DMS53 treated with DMSO at 0.1 percent for 48 hours (cell line): ENCODE data around the gene IFNL2.
"Not testable (repeated sequence)": the region's sequence is repeated elsewhere in the genome, so short reads cannot be mapped to it uniquely, and the experiment has no call there.

Experiments used
- DNase-seq: peaks from one replicate; lab custom pipeline; 2025; ENCODE audit not compliant: unreplicated experiment; lab: John Stamatoyannopoulos, UW

Gene IFNL2

DNA sequence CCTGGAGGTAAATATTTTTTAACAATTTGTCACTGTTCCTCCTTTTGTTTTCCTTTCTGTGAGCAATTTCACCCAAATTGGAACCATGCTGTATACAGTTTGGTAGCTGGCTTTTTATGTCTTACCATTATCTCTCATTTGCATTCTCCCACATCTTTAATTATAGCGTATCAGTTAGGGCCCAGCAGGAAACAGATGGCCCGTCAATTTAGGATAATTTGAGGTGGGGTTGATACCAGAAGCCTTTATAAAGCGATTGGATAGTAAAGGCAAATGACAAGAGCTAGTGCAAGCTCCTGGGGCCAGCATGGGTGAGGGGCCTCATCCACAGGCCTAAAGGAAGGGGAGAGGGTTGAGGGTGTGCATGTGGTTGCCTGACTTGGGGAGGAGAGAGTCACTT, 15.7 kb upstream of the IFNL2 start:
- DNase-seq, result no peak

DNA sequence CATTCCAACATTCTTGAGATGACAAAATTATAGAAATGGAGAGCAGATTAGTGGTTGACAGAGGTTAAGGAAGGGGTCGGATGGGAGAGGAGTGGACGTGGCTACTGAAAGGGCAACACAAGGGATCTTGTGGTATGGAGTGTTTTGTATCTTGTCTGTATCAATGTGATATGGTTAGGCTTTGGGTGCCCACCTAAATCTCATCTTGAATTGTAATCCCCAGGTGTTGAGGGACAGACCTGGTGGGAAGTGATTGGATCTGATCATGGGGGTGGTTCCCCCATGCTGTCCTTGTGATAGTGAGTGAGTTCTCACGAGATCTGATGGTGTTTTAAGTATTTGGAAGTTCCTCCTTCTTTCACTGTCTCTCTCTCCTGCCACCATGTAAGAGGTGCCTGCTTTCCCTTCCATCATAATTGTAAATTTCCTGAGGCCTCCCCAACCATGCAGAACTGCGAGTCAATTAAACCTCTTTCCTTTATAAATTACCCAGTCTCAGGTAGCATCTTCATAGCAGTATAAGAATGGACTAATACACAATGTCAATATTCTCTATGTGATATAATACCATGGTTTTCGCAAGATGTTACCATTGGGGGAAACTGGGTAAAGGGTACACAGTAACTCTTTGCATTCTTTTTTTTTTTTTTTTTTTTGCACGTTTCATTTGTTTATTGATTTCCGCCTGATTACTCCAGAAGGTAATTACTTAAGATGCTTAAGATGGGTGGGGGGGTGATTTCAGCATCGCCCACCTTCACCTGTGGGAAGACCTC, 14.6 kb upstream of the IFNL2 start:
- no peak for DNase-seq

DNA sequence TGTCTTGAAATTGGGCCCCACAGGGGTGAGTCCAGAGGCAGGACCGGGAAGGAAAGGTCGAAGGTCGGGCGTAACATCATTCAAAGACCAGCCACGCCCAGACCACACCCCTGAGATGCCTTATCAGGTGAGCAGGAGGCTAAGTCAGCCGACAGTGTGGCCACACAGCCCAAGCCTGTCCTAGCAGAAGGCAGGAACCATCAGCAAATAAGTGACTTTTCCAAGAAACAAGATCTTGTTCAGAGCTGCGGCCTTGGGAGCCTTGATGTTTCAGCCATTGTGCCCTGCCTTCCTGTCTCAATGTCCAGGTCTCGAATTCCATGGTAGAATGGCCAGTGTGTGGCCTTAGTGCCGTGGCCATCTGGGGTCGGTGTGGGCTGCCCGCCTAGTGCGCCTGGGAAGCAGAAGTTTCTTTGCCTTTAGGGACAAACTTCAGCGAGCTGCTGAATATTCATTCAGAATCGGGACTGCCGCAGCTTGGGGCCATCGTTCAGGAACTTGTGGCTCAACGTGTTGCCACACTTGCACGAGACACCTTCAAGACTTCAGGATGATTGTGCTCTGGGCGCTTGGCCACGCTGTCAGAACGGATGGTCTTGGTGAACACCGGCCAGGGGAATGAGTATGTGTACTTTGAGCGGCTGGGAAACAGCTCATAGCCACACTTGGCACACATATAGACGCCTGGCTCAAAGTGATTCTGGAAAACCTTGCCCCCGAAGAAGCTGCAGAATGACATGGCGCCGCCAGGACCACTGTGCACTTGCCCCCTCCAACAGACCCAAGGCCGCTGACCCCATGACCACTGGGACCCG, 13.5 kb upstream of the IFNL2 start:
- no peak for DNase-seq

DNA sequence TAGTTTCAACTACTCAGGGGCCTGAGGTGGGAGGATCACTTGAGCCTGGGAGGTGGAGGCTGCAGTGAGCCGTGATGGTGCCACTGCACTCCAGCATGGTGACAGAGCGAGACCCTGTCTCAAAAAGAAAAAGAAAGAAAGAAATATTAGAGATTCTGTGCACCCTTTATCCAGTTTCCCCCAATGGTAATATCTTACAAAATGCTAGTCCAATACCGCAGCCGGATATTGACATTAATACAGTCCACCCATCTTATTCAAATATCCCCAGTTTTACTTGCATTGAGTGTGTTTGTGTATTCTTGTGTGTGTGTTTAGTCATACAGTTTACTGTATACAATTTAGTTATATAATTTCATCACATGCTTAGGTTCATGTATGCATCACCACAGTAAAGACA, 11.0 kb upstream of the IFNL2 start:
- no peak for DNase-seq

GRCh38 chr19:39261704-39262103, 6.5 kb upstream of the IFNL2 start:
- no peak for DNase-seq

GRCh38 chr19:39262496-39262895, 5.7 kb upstream of the IFNL2 start:
- DNase-seq, result no peak

DNA sequence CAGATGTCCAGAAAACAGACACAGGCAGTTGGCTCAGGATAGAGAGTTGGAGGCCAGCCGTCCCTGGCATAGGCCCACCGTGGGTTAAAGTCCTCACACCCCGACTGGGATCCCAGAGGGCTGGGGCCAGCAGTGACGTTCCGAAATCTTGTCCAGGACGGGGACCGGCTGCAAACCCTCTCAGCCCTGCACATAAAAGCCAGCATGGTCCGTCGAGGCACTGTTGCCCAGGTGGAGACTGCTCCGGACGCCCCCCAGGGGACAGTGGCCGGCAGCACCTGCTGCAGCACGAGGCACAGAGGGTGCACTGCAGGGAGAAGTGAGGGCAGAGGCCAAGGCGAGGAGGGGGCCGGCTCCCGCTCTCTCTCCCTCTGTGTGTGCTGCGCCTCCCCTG, 4.3 kb upstream of the IFNL2 start:
- DNase-seq, result no peak

DNA sequence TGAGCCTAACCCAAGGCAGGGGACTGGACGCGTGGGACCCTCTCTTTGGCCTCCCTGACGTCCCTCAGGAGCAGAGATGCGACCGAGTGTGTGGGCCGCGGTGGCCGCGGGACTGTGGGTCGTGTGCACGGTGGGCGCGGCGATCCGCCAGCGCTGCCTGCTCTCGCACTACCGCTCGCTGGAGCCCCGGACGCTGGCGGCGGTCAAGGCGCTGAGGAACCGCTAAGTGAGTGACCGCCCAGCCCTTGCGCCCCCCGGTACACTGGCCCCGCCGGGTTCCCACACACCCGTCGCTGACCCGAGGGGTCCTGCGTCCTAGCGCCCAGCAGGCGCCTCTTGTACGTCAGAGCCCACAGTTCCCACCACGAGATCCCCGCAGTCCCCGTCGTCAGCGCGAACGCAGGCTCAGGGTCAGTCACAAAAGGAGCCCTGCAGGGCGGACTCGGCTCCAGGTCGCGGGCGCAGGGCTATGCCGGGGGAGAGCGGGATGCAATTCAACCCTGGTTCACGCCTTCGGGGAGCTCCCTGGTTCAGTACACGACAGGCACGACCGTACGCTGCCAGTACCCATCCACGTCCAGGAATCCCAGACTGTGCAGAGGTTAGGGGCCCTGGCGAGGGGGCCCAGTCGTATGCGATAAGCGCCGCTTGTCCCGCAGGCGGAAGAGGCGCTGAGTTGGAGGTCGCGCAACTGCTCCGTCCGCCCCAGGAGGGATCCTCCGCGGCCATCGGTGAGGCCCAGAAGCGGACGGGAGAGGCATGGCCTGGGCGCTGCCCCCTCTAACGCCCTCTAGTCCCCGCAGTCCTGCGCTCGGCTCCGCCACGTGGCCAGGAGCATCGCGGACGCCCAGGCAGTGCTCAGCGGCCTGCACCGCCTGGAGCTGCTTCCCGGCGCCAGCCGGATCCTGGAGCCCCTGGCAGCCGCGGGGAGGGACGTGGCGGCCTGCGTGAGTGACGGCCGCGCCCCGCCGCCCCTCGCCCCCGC, 3.6 kb upstream of the IFNL2 start:
- no peak for DNase-seq

DNA sequence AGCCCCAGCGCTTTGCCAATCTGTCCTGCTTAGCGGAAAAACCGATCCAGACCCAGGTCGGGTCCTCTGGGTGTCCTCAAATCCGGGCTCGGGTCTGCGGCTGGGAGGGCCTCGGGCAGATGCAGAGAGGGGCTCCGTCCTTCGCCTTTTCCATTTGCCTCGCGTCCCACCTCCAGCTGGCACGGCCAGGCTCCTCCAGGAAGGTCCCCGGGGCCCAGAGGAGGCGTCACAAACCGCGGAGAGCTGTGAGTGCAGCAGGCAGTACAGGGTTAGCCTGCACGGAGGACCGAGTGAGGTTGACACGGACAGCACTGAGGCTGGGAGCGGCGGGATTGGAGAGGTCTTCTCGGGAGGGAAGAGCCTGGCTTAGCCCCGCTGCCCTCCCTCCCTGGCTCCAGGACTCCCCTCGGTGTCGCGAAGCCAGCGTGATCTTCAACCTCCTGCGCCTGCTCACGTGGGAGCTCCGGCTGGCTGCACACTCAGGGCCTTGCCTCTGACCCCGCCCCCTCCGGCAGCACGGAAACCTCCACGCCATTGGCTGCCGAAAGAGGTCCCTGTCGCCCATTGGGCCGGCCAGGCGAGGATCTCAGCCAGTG, 2.8 kb upstream of the IFNL2 start:
- DNase-seq, result no peak

DNA sequence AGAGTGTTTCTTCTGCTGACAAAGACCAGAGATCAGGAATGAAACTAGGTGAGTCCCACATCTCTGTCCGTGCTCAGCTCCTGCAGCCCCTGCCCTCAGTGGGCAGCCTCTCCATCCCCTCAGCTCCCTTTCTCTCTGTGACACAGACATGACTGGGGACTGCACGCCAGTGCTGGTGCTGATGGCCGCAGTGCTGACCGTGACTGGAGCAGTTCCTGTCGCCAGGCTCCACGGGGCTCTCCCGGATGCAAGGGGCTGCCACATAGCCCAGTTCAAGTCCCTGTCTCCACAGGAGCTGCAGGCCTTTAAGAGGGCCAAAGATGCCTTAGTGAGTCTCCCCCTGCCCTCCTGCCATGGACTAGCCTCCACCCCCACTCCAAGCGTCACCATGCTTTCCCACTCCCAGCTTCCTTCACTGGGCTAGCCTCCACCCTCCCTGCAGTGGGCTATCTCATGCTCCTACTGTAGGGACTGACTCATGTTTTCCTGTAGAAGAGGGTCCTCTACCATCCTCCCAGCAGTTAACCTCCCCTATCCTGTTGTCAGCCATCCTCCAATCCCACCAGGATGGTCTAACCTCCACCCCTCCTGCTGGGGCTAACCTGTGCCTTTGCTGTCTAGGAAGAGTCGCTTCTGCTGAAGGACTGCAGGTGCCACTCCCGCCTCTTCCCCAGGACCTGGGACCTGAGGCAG, 481 bp downstream of the IFNL2 start:
- not testable (repeated sequence) for DNase-seq

DNA sequence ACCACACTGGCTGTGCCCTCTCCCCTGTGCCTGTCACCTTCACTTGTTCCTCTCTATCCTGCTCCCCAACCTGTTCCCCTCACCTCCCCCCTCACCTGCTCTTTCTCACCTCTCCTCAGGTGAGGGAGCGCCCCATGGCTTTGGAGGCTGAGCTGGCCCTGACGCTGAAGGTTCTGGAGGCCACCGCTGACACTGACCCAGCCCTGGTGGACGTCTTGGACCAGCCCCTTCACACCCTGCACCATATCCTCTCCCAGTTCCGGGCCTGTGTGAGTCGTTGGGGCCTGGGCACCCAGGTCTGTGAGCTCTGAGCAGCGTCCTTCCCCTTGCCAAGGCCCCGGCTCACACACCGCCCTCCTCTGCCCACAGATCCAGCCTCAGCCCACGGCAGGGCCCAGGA, 1.2 kb downstream of the IFNL2 start:
- not testable (repeated sequence) for DNase-seq

- DNase-seq, result no peak
Measured at GRCh38 chr19:39270036-39270871, 2.1 kb downstream of the IFNL2 start.

DNA sequence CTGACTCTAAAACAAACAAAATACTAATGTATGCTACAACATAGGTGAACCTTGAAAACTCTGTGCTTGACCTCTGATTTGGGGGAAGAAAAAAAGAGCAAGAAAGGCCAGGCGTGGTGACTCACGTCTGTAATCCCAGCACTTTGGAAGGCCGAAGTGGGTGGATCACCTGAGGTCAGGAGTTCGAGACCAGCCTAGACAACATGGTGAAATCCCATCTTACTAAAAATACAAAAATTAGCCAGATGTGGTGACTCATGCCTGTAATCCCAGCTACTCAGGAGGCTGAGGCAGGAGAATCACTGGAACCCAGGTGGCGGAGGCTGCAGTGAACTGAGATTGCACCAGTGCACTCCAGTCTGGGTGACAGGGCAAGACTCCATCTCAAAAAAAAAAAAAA, 5.7 kb downstream of the IFNL2 start:
- not testable (repeated sequence) for DNase-seq

- DNase-seq, result no peak
Measured at GRCh38 chr19:39275578-39275977, 7.4 kb downstream of the IFNL2 start.

DNA sequence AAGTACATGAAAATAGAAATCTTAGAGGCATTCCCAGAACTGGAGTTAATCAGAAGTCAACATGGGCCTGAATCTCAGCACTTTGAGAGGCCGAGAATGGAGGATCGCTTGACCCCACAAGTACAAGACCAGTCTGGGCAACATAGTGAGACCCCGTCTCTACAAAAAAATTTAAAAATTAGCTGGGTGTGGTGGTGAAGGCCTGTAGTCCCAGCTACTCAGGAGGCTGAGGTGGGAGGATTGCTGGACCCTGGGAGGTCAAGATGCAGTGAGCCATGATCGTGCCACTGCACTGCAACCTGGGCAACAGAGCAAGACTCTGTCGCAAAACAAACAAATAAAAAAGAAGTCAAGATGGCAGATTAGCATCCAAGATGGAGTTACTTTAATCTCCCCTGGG, 8.5 kb downstream of the IFNL2 start:
- DNase-seq, result no peak

DNA sequence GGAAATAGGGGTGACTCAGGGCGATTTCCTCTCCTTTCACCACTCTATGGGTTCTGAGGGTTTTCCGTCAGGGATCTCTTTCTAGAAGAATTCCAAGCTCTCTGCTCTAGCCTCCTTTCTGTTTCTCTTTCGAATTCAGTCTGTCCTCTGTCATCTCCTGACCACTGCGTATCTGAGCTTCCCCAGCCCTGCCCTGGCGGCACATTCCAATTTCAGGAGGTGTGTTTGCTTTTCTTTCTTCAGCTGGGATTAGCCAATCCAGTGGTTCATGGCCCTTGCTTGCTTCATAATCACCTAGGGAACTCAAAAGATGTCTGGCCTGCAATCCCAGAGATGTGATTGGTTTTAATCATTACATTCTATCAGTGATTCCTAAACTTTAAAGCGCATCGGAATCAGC, 9.4 kb downstream of the IFNL2 start:
- DNase-seq, result no peak

DNA sequence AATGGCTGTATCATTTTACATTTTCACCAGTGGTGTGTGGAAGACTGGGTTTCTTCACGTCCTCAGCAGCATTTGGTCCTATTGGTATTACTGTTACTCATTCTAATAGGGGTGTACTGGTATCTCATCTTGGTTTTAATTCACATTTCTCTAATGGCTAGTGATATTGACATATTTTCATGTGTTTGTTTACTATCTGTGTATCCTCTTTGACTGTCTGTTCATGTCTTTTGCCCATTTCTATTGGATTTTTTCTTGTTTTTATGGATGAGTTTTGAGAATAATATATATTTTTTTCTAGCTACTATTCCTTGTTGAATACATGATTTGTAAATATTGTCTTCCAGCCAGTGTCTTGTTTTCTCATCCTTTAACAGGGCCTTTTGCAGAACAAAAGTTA, 13.8 kb downstream of the IFNL2 start:
- no peak for DNase-seq

- DNase-seq, result no peak
Measured at GRCh38 chr19:39284032-39284431, 15.8 kb downstream of the IFNL2 start.

- DNase-seq, result no peak
Measured at GRCh38 chr19:39293394-39293793, 25.2 kb downstream of the IFNL2 start.
